G401 (cell line): ENCODE measurements around the gene TMCO5A. TPM values are rescaled to one million over a fixed set of nuclear protein-coding genes. Genes with fewer than 3 reads are reported as not detected.
"Not testable (repeated sequence)": the region's sequence is repeated elsewhere in the genome, so short reads cannot be mapped to it uniquely, and the experiment has no call there.

Source experiments
- DNase-seq: peaks from one replicate; pipeline ENCODE4 v3.0.0-alpha.2; 2015; ENCODE audit warnings: low spot score
- in situ Hi-C: cut with HindIII; loops from 2 replicates; pipeline ENCODE4 v1.10.0; 2016; ENCODE audit warnings: low sequenced_read_pairs, mixed read lengths
- total RNA-seq: library from RNA; depleted of rRNA; stranded (reverse); fragments of >200 nt; shearing (Covaris generic); gene quantifications from 2 replicates; pipeline ENCODE4 v1.2.3, GENCODE V29; 2014

The TMCO5A gene
- total RNA-seq, 1 experiment from 2014 or later, result not detected

GRCh38 chr15:37951999-37952398, 17.6 kb downstream of the TMCO5A start:
- in situ Hi-C loops, result no loop called here
- DNase-seq, result no peak

- in situ Hi-C loops, DNase-seq: not testable (repeated sequence)
Measured at GRCh38 chr15:37960742-37961141, 26.3 kb downstream of the TMCO5A start.

- DNase-seq, result no peak
- in situ Hi-C loops, result no loop called here
Measured at GRCh38 chr15:37967788-37968187, 33.3 kb downstream of the TMCO5A start.

DNA sequence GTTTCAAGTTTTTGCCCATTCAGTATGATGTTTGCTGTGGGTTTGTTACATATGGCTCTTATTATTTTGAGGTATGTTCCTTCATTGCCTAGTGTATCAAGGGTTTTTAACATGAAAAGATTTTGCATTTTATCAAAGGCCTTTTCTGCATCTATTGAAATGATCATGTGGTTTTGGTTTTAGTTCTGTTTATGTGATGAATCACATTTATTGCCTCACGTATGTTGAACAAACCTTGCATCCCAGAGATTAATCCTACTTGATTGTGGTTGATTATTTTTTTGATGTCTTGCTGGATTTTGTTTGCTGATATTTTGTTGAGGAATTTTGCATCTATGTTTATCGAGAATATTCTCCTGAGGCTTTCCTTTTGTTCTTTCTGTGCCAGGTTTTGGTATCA, 39.4 kb downstream of the TMCO5A start:
- in situ Hi-C loops, result no loop called here
- DNase-seq, result no peak

DNA sequence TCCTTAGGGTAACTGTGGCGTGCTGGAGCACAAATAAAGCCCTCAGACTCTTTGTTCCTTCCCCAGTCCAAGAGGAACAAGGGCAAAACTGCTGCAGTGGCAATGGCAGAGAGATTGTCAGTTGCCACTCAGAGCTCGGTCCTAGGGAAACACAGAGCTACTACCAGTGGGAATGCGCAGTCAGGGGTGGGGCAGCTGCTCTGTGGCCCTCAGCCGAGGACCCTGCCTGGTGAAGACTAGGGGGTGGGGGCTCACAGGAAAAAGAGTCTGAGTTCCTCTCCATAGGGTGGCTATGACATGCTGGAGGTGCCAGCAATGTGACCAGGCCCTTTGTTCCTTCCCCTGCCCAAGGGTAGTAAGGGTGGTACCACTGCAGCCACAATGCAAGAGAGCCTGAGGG, 43.8 kb downstream of the TMCO5A start:
- in situ Hi-C loops, result no loop called here
- DNase-seq, result no peak

DNA sequence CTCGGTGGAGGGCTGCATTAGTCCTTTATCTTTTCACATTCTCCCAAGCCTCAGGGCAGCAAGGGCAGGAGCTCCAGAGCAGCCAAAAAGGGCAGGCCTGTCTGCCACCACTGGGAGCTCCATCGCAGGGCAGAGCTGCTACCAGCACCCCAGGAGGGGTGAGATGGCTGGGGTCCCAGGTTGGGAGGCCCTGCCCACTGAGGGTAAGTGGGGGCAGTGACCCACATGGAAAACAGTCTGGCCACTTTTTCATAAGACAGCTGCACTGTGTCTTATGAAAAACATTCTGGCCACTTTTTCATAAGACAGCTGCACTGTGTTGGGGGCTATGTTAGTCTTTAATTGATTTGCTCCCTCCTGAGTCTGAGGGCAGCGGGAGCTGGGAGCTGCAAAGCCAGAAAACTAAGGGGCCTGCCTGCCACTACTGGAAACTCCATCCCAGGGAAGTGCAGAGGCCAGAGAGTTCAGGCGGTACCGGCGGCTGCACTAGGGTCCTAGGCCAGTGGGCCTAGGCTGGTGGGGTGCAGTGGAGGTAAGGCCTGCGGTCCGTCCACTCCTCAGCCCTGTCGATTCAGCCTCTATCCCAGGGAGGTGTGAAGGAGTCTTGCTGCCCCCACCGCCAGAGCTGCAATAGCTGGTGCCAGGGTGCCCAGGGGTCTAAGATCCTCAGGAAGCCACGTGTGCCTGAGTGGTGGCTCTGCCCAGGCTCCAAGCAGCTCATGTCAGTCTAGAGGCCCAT, 45.4 kb downstream of the TMCO5A start:
- in situ Hi-C loops, result no loop called here
- no peak for DNase-seq

GRCh38 chr15:37981201-37981600, 46.8 kb downstream of the TMCO5A start:
- DNase-seq, result no peak
- in situ Hi-C loops, result no loop called here

DNA sequence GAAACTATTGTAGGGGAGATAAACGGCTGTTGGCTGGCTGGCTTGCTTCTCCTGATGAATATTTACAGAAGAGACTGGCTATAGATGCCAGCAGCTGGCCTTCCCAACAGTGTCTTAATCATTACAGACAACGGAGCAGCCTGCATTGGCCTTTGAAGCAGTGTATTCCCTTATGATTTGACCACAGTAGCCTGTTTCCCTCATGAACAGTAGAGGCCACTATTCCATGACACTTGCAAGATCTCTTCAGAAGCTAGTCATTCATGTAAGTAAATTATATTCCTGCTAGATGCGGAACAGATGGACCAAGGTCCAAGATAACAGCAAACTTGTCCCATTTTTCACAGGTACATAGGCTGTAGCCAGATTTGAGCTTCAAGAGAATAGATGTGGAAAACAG, 47.3 kb downstream of the TMCO5A start:
- DNase-seq, result peak; percentile 37
- in situ Hi-C loops, result no loop called here

GRCh38 chr15:37984368-37984767, 49.9 kb downstream of the TMCO5A start:
- in situ Hi-C loops, result no loop called here

GRCh38 chr15:37995461-37996347, 61.3 kb downstream of the TMCO5A start:
- DNase-seq, result peak; percentile 76
- in situ Hi-C loops, result no loop called here

More at GRCh38 chr15:37984368-37984767, 49.9 kb downstream of the TMCO5A start:
- DNase-seq, result no peak
